ENCODE data around the gene LRTM1. TPM values are rescaled to one million over a fixed set of nuclear protein-coding genes. Genes with fewer than 3 reads are reported as not detected.

Gene LRTM1
- total RNA-seq, 1 experiment from 2014 or later = not detected

DNA sequence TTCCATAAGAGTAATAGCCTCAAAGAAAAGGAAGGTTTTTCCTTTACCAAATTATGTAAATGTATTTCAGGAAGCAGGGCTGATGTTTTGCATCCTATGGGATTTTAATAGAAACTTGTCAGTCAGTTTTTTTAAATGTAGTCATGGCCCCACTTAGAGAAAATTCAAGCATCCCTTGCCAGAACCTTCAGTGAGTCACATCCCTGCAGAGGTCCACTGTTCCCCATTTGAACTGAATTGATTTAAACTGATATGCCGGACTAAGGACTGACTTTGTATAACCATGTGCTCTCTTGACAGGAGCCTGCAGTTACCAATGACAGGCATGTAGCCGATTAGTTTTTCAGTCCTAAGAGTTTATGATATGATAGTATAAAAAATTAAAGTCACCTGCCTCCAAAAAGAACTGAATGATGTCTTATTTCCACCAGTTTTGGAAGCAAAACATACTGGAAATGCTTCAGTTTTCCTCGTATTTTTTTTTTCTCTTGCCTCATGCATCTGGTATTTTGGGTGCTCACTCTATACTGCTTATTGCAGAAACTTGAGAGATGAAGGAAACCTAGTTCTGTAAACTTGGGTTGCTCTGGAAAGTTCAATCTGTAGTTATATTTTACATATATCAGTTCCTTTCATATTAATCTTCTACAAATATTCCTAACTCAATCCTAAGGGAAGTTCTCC, 30.7 kb downstream of the LRTM1 start:
- Histone ChIP-seq H3K9me2 (replicated peaks; ENCODE audit: insufficient read depth, low read length) (no peaks in the 10 kb centered on the region), H3K27ac (ENCODE audit: low read length) (no peak overlapping the region)
- no peak for DNase-seq

DNA sequence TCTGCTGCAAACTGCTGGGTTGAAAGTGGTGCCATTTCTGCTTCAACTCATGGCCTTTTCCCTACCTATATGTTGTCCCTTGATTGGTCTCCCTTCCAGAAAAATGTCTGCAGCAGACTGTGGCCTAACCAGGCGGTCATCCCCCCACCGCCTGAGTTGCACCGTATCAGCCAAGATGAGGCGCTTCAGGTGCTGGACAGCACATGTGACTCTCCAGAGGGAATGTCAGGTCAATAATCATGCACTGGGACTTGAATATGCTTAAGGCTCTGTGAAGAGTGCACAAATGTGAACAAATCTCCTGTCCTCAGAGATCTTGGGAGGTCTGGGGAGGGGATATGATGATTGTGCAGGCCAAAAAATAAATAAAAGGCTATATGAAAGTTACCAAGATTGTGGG, 32.2 kb downstream of the LRTM1 start:
- DNase-seq = no peak
- Histone ChIP-seq H3K9me2 (replicated peaks; ENCODE audit: insufficient read depth, low read length) (no peaks in the 10 kb centered on the region), H3K9me3 (ENCODE audit: low read length) (no peaks in the 10 kb centered on the region), H3K36me3 (ENCODE audit: insufficient read depth, low read length) (no peaks in the 10 kb centered on the region), H3K4me3 (ENCODE audit: low read length) (no peak overlapping the region), H3K27ac (ENCODE audit: low read length) (no peak overlapping the region), H2AFZ (ENCODE audit: low read length) (no peak overlapping the region), H3K4me2 (ENCODE audit: low read depth, low read length, poor library complexity, severe bottlenecking) (no peak overlapping the region), H3K4me1 (ENCODE audit: low read length) (no peaks in the 10 kb centered on the region), H4K20me1 (ENCODE audit: insufficient read depth, low read depth, low read length) (no peaks in the 10 kb centered on the region), H3K27me3 (ENCODE audit: low read length) (no peaks in the 10 kb centered on the region), H3K79me2 (ENCODE audit: low read length) (no peaks in the 10 kb centered on the region), H3K9ac (ENCODE audit: low read length) (no peak overlapping the region)

More for the DNA sequence above, 30.7 kb downstream of the LRTM1 start:
- no peaks in the 10 kb centered on the region for H3K79me2 ChIP-seq (ENCODE audit: low read length)
- H3K9ac ChIP-seq (ENCODE audit: low read length) = no peak overlapping the region
- H3K9me3 ChIP-seq (ENCODE audit: low read length) = no peaks in the 10 kb centered on the region
- no peaks in the 10 kb centered on the region for H3K4me1 ChIP-seq (ENCODE audit: low read length)
- no peaks in the 10 kb centered on the region for H3K36me3 ChIP-seq (ENCODE audit: insufficient read depth, low read length)
- H2AFZ ChIP-seq (ENCODE audit: low read length) = no peak overlapping the region
- H4K20me1 ChIP-seq (ENCODE audit: insufficient read depth, low read depth, low read length) = no peaks in the 10 kb centered on the region
- H3K27me3 ChIP-seq (ENCODE audit: low read length) = no peaks in the 10 kb centered on the region
- H3K4me2 ChIP-seq (ENCODE audit: low read depth, low read length, poor library complexity, severe bottlenecking) = no peak overlapping the region
- H3K4me3 ChIP-seq (ENCODE audit: low read length) = no peak overlapping the region

DNA sequence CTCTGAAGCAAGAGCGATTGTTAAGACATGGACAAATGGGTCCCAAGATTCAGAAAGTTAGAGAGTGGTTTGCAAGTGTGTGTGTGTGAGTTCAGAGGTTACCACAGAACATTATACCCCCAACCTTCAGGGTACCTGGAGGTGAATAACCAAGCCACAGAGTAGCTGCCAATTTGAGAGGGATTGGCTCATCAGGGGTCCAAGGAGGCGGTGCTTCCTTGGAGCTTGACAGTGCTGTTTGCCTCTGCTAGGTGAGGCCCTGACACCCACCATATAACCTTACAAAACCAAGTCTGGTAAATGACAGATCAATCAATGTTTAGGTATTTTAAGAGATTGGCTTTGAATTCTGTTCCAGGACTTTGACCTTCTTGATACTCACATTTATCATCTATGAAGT, 35.7 kb downstream of the LRTM1 start:
- Histone ChIP-seq H3K4me3 (ENCODE audit: low read length) (no peak overlapping the region), H3K4me2 (ENCODE audit: low read depth, low read length, poor library complexity, severe bottlenecking) (no peak overlapping the region), H3K27ac (ENCODE audit: low read length) (no peak overlapping the region), H3K36me3 (ENCODE audit: insufficient read depth, low read length) (no peaks in the 10 kb centered on the region), H3K79me2 (ENCODE audit: low read length) (no peaks in the 10 kb centered on the region), H4K20me1 (ENCODE audit: insufficient read depth, low read depth, low read length) (no peaks in the 10 kb centered on the region), H3K27me3 (ENCODE audit: low read length) (no peaks in the 10 kb centered on the region), H3K4me1 (ENCODE audit: low read length) (no peaks in the 10 kb centered on the region), H3K9me2 (replicated peaks; ENCODE audit: insufficient read depth, low read length) (no peaks in the 10 kb centered on the region), H3K9me3 (ENCODE audit: low read length) (no peaks in the 10 kb centered on the region), H3K9ac (ENCODE audit: low read length) (no peak overlapping the region), H2AFZ (ENCODE audit: low read length) (no peak overlapping the region)
- no peak for DNase-seq

DNA sequence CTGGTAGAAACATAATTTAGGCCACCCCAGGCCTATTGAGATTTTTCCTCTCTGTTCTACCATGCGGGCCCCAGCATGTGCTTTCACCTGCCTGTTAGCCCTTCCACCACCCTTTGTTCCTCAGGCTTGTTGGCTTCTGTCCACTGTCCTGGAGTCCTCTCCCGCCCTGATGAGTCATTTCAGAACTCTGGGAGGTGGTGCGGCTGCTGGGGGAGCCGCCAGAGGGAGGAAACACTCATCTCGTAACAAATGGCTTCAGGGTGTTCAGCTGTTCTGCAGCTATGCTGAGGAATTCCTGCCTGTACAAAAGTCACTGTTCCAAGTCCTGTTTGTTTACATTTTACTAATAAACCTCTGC, 36.3 kb downstream of the LRTM1 start:
- no peaks in the 10 kb centered on the region for H3K36me3 ChIP-seq (ENCODE audit: insufficient read depth, low read length)
- H3K27ac ChIP-seq (ENCODE audit: low read length) = no peak overlapping the region
- H3K4me3 ChIP-seq (ENCODE audit: low read length) = no peak overlapping the region
- H4K20me1 ChIP-seq (ENCODE audit: insufficient read depth, low read depth, low read length) = no peaks in the 10 kb centered on the region
- H2AFZ ChIP-seq (ENCODE audit: low read length) = no peak overlapping the region
- H3K27me3 ChIP-seq (ENCODE audit: low read length) = no peaks in the 10 kb centered on the region
- no peaks in the 10 kb centered on the region for H3K4me1 ChIP-seq (ENCODE audit: low read length)
- DNase-seq = no peak
- H3K9me2 ChIP-seq (replicated peaks; ENCODE audit: insufficient read depth, low read length) = no peaks in the 10 kb centered on the region
- no peak overlapping the region for H3K4me2 ChIP-seq (ENCODE audit: low read depth, low read length, poor library complexity, severe bottlenecking)
- H3K79me2 ChIP-seq (ENCODE audit: low read length) = no peaks in the 10 kb centered on the region
- no peaks in the 10 kb centered on the region for H3K9me3 ChIP-seq (ENCODE audit: low read length)
- H3K9ac ChIP-seq (ENCODE audit: low read length) = no peak overlapping the region

GRCh38 chr3:54889731-54890130, 38.1 kb downstream of the LRTM1 start:
- DNase-seq = no peak
- H3K27ac ChIP-seq (ENCODE audit: low read length) = no peak overlapping the region
- H3K9me3 ChIP-seq (ENCODE audit: low read length) = no peaks in the 10 kb centered on the region
- H3K79me2 ChIP-seq (ENCODE audit: low read length) = no peaks in the 10 kb centered on the region
- H3K4me3 ChIP-seq (ENCODE audit: low read length) = no peak overlapping the region
- no peak overlapping the region for H3K9ac ChIP-seq (ENCODE audit: low read length)
- no peak overlapping the region for H3K4me2 ChIP-seq (ENCODE audit: low read depth, low read length, poor library complexity, severe bottlenecking)
- H3K4me1 ChIP-seq (ENCODE audit: low read length) = no peaks in the 10 kb centered on the region
- H4K20me1 ChIP-seq (ENCODE audit: insufficient read depth, low read depth, low read length) = no peaks in the 10 kb centered on the region
- no peaks in the 10 kb centered on the region for H3K9me2 ChIP-seq (replicated peaks; ENCODE audit: insufficient read depth, low read length)
- no peaks in the 10 kb centered on the region for H3K36me3 ChIP-seq (ENCODE audit: insufficient read depth, low read length)
- H3K27me3 ChIP-seq (ENCODE audit: low read length) = no peaks in the 10 kb centered on the region
- H2AFZ ChIP-seq (ENCODE audit: low read length) = no peak overlapping the region

- H2AFZ ChIP-seq (ENCODE audit: low read length) = no peak overlapping the region
- H3K4me2 ChIP-seq (ENCODE audit: low read depth, low read length, poor library complexity, severe bottlenecking) = no peak overlapping the region
- no peaks in the 10 kb centered on the region for H3K9me3 ChIP-seq (ENCODE audit: low read length)
- H3K9ac ChIP-seq (ENCODE audit: low read length) = no peak overlapping the region
- no peaks in the 10 kb centered on the region for H3K4me1 ChIP-seq (ENCODE audit: low read length)
- no peaks in the 10 kb centered on the region for H3K79me2 ChIP-seq (ENCODE audit: low read length)
- DNase-seq = no peak
- no peaks in the 10 kb centered on the region for H3K36me3 ChIP-seq (ENCODE audit: insufficient read depth, low read length)
- no peaks in the 10 kb centered on the region for H3K9me2 ChIP-seq (replicated peaks; ENCODE audit: insufficient read depth, low read length)
- 0 out of 2 replicates have a peak, but pooled peaks cover 3% of the 10 kb centered on the region for H3K27me3 ChIP-seq (ENCODE audit: low read length)
- H3K27ac ChIP-seq (ENCODE audit: low read length) = no peak overlapping the region
- H4K20me1 ChIP-seq (ENCODE audit: insufficient read depth, low read depth, low read length) = no peaks in the 10 kb centered on the region
- H3K4me3 ChIP-seq (ENCODE audit: low read length) = no peak overlapping the region
These were observed 39.0 kb downstream of the LRTM1 start for GRCh38 chr3:54888873-54889272.

DNA sequence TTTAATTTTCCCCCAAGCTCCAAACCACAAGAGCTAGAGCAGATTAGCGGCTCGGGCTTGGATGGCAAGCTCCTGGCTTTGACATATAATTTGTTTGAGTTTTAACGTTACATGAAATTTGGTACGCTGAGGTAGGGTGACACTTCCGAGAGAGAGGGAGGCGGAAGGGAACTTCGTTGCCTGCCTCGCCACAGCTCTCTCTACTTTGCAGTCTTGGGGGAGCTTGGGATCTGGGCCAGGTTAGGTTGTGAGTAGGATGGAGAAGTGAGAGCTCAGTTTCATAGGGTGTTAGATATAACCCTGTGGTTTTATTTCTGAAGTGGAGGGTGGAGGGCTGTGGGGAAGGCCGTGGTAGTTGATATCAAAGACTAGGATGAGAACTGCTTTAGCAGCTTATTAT, 39.7 kb downstream of the LRTM1 start:
- no peak overlapping the region for H3K9ac ChIP-seq (ENCODE audit: low read length)
- H3K4me1 ChIP-seq (ENCODE audit: low read length) = no peaks in the 10 kb centered on the region
- no peak for DNase-seq
- no peak overlapping the region for H3K27ac ChIP-seq (ENCODE audit: low read length)
- H4K20me1 ChIP-seq (ENCODE audit: insufficient read depth, low read depth, low read length) = no peaks in the 10 kb centered on the region
- no peak overlapping the region for H3K4me3 ChIP-seq (ENCODE audit: low read length)
- H3K79me2 ChIP-seq (ENCODE audit: low read length) = no peaks in the 10 kb centered on the region
- H2AFZ ChIP-seq (ENCODE audit: low read length) = no peak overlapping the region
- H3K4me2 ChIP-seq (ENCODE audit: low read depth, low read length, poor library complexity, severe bottlenecking) = no peak overlapping the region
- no peaks in the 10 kb centered on the region for H3K9me3 ChIP-seq (ENCODE audit: low read length)
- H3K36me3 ChIP-seq (ENCODE audit: insufficient read depth, low read length) = no peaks in the 10 kb centered on the region
- H3K27me3 ChIP-seq (ENCODE audit: low read length) = 0 out of 2 replicates have a peak, but pooled peaks cover 3% of the 10 kb centered on the region
- H3K9me2 ChIP-seq (replicated peaks; ENCODE audit: insufficient read depth, low read length) = no peaks in the 10 kb centered on the region

GRCh38 chr3:54882129-54882833, 45.6 kb downstream of the LRTM1 start:
- Histone ChIP-seq H3K4me2 (ENCODE audit: low read depth, low read length, poor library complexity, severe bottlenecking) (no peak overlapping the region), H4K20me1 (ENCODE audit: insufficient read depth, low read depth, low read length) (no peaks in the 10 kb centered on the region)
- no peak for DNase-seq

More at GRCh38 chr3:54882129-54882833, 45.6 kb downstream of the LRTM1 start:
- 0 out of 2 replicates have a peak, but pooled peaks cover 3% of the 10 kb centered on the region for H3K27me3 ChIP-seq (ENCODE audit: low read length)
- H2AFZ ChIP-seq (ENCODE audit: low read length) = no peak overlapping the region
- H3K79me2 ChIP-seq (ENCODE audit: low read length) = no peaks in the 10 kb centered on the region
- no peaks in the 10 kb centered on the region for H3K9me2 ChIP-seq (replicated peaks; ENCODE audit: insufficient read depth, low read length)
- H3K9ac ChIP-seq (ENCODE audit: low read length) = no peak overlapping the region
- H3K4me1 ChIP-seq (ENCODE audit: low read length) = no peaks in the 10 kb centered on the region
- no peak overlapping the region for H3K4me3 ChIP-seq (ENCODE audit: low read length)
- H3K27ac ChIP-seq (ENCODE audit: low read length) = no peak overlapping the region
- no peaks in the 10 kb centered on the region for H3K36me3 ChIP-seq (ENCODE audit: insufficient read depth, low read length)
- H3K9me3 ChIP-seq (ENCODE audit: low read length) = no peaks in the 10 kb centered on the region
